Ovary (tissue), 9 donors: ENCODE measurements around the gene RERE. TPM values are rescaled to one million over a fixed set of nuclear protein-coding genes. Genes with fewer than 3 reads are reported as not detected.

Experiments
- DNase-seq, 5 donors: peaks; one replicate each; pipeline ENCODE4 v3.0.0-alpha.2; 2019 to 2020
- H3K27ac ChIP-seq, 2 donors: fragments of 200-600 bp; one replicate each; pipeline versions ENCODE4 v1.5.1 to v1.8.0; 2019 to 2022
- H3K27me3 ChIP-seq: fragments of 200-600 bp; one replicate; pipeline ENCODE4 v1.8.0; 2022
- H3K36me3 ChIP-seq: fragments of 200-600 bp; sonication (generic); one replicate; pipeline ENCODE4 v1.5.1; 2019
- H3K4me1 ChIP-seq: one replicate; pipeline ENCODE4 v1.8.1; 2013; ENCODE audit warnings: mild to moderate bottlenecking, moderate library complexity; ENCODE audit not compliant: insufficient read depth
- H3K4me3 ChIP-seq: fragments of 200-600 bp; sonication (generic); one replicate; pipeline ENCODE4 v1.5.1; 2017
- H3K9me3 ChIP-seq, 2 donors: fragments of 200-600 bp in 1 of 2; sonication (generic) in 1 of 2; one replicate each; pipeline versions ENCODE4 v1.5.1 to v1.8.1; 2013 to 2019; ENCODE audit warnings: mild to moderate bottlenecking in 1 of 2, moderate library complexity in 1 of 2
- CTCF ChIP-seq, 3 donors: fragments of 450-650 bp in 2 of 3; fragments of 200-600 bp in 1 of 3; IDR thresholded peaks; one replicate each; pipeline versions ENCODE4 v1.5.1 to v1.8.0; 2016 to 2022; ENCODE audit warnings: antibody characterized with exemption in 3 of 3, mild to moderate bottlenecking in 1 of 3
- EP300 ChIP-seq: sonication (generic); formaldehyde crosslinking; IDR thresholded peaks from one replicate; pipeline ENCODE4 v1.6.1; 2017; ENCODE audit warnings: antibody characterized with exemption
- POLR2A ChIP-seq: fragments of 450-650 bp; IDR thresholded peaks from one replicate; pipeline ENCODE4 v1.6.1; 2017; ENCODE audit warnings: antibody characterized with exemption, mild to moderate bottlenecking, moderate library complexity
- WGBS, 3 donors: extraction: QIAGEN DNeasy Blood & Tissue Kit in 1 of 3; methylation state at CpG; one replicate each; pipeline versions ENCODE4 v1.1.5 to v1.1.7; 2013 to 2017; 5-methylcytosine and 5-hydroxymethylcytosine counted together
- intact Hi-C, 4 donors: fragments of 100-400 bp; cut with DNase I; formaldehyde crosslinking; loops; one replicate each; pipeline versions ENCODE4 v1.11.0 to v1.15.1; 2022 to 2023
- polyA plus RNA-seq, 2 donors: library from polyadenylated mRNA; stranded (reverse); fragments of 200-250 nt in 1 of 2; fragments of 350-450 nt in 1 of 2; fragmentation: Illumina TruSeq in 1 of 2; extraction: RNeasy Lipid Tissue Mini Kit (QIAGEN cat#74804) in 1 of 2; gene quantifications; one replicate each; pipeline ENCODE4 v1.2.3, GENCODE V29; 2013 to 2014
- total RNA-seq, 7 donors: library from RNA; depleted of rRNA in 2 of 7; stranded (reverse); fragments of >200 nt in 2 of 7; fragmentation: NEBNext Ultra II Directional in 3 of 7; extraction: Animal tissue kit (Norgen Biotek cat#: 25700) in 3 of 7; gene quantifications; one replicate each; pipeline versions ENCODE4 v1.1.0 to v1.2.4, GENCODE V29; 2016 to 2023
- donor health status: DM: no; HTN: no; CAD: no; lungs with moderate emphysema.
- donor health status: DM: no; HTN: no; CAD: no.
- donor health status: Bipolar disorder and iron deficiency.
- donor health status: DM: yes; HTN: yes; CAD: no.
- donor health status: DM: no; HTN: no; CAD: no.
- donor health status: DM: yes; HTN: yes; CAD: no.

The RERE gene
- total and polyA plus RNA-seq, 9 donors = 36.7 to 119 (median 114) TPM

- no peak for DNase-seq
- intact Hi-C loops = no loop called here
- WGBS, 3 donors = 53 to 57% (median 55%) methylated on average over 6 of the region's 6 CpGs
- no peak for TF ChIP-seq EP300
- TF ChIP-seq CTCF (IDR thresholded peaks at IDR 0.05) = no peak
- no peak for TF ChIP-seq POLR2A
- H3K27ac ChIP-seq = no peak overlapping the region
- no peaks in the 10 kb centered on the region for H3K27me3 ChIP-seq
- H3K4me1 ChIP-seq = no peaks in the 10 kb centered on the region
- no peaks in the 10 kb centered on the region for H3K9me3 ChIP-seq
- no peak overlapping the region for H3K4me3 ChIP-seq
- H3K36me3 ChIP-seq = no peaks in the 10 kb centered on the region
These were observed 4.2 kb downstream of the RERE start for GRCh38 chr1:8813016-8813763.

GRCh38 chr1:8812081-8812480, 5.4 kb downstream of the RERE start:
- WGBS, 3 donors = 71 to 77% (median 76%) methylated on average over 6 of the region's 6 CpGs
- intact Hi-C loops = no loop called here
- H3K27me3 ChIP-seq = no peaks in the 10 kb centered on the region
- DNase-seq = no peak
- H3K9me3 ChIP-seq = no peaks in the 10 kb centered on the region
- no peaks in the 10 kb centered on the region for H3K36me3 ChIP-seq
- no peak overlapping the region for H3K4me3 ChIP-seq
- TF ChIP-seq POLR2A = no peak
- TF ChIP-seq EP300 = no peak
- no peak for TF ChIP-seq CTCF (IDR thresholded peaks at IDR 0.05)
- H3K4me1 ChIP-seq = no peaks in the 10 kb centered on the region
- H3K27ac ChIP-seq = no peak overlapping the region

- no peak for TF ChIP-seq CTCF (IDR thresholded peaks at IDR 0.05)
- TF ChIP-seq EP300 = no peak
- TF ChIP-seq POLR2A = no peak
- intact Hi-C loops = no loop called here
- Histone ChIP-seq H3K9me3 (no peaks in the 10 kb centered on the region), H3K36me3 (no peaks in the 10 kb centered on the region), H3K27me3 (no peaks in the 10 kb centered on the region), H3K4me3 (no peak overlapping the region), H3K4me1 (no peaks in the 10 kb centered on the region), H3K27ac (no peak overlapping the region)
- 94 to 97% (median 94%) methylated on average over 4 of the region's 4 CpGs for WGBS, 3 donors
- no peak for DNase-seq
These were observed 6.5 kb downstream of the RERE start for GRCh38 chr1:8810987-8811386.

- intact Hi-C loops = no loop called here
- Histone ChIP-seq H3K27me3 (no peaks in the 10 kb centered on the region), H3K4me1 (no peaks in the 10 kb centered on the region), H3K4me3 (no peak overlapping the region), H3K27ac (no peak overlapping the region), H3K9me3 (no peaks in the 10 kb centered on the region), H3K36me3 (no peaks in the 10 kb centered on the region)
- no peak for TF ChIP-seq CTCF (IDR thresholded peaks at IDR 0.05)
- DNase-seq = no peak
- WGBS, 3 donors = 82 to 89% (median 86%) methylated on average over 1 of the region's 1 CpG
These were observed 8.1 kb downstream of the RERE start for GRCh38 chr1:8809342-8809736.
